ENCODE results near the gene MTAP. TPM values are rescaled to one million over a fixed set of nuclear protein-coding genes. Genes with fewer than 3 reads are reported as not detected.

MTAP gene
- total RNA-seq, 1 experiment from 2014 or later = 102 TPM

- Histone ChIP-seq H3K14ac (ENCODE audit: insufficient read depth, low read length) (no peak overlapping the region), H3K4ac (ENCODE audit: low read depth, low read length) (no peak overlapping the region), H3K4me2 (ENCODE audit: insufficient read depth, insufficient read length, low read length) (no peak overlapping the region), H3T11ph (ENCODE audit: low read length) (no peak overlapping the region), H3K27me3 (ENCODE audit: insufficient read depth, low read length) (no peaks in the 10 kb centered on the region), H4K91ac (ENCODE audit: insufficient read length, low read depth, low read length) (no peak overlapping the region), H3K23me2 (ENCODE audit: insufficient read length, low read depth, low read length, poor library complexity, severe bottlenecking) (no peaks in the 10 kb centered on the region), H2AFZ (ENCODE audit: low read length) (no peak overlapping the region), H3K18ac (ENCODE audit: insufficient read length, low read depth, low read length) (no peak overlapping the region), H3K56ac (ENCODE audit: insufficient read length, low read depth, low read length) (no peak overlapping the region), H2BK20ac (ENCODE audit: low read depth, low read length, poor library complexity, severe bottlenecking) (no peak overlapping the region), H3K9me3 (ENCODE audit: control insufficient read depth, low read depth, low read length) (no peaks in the 10 kb centered on the region), H3K79me2 (ENCODE audit: insufficient read depth, low read length) (no peaks in the 10 kb centered on the region), H3K79me1 (ENCODE audit: insufficient read depth, low read depth, low read length, poor library complexity, severe bottlenecking) (no peaks in the 10 kb centered on the region), H4K5ac (ENCODE audit: insufficient read length, low read depth, low read length) (no peak overlapping the region), H3K9ac (ENCODE audit: extremely low read depth, insufficient read length, low read length) (no peak overlapping the region), H3K4me1 (ENCODE audit: insufficient read depth, low read length) (no peaks in the 10 kb centered on the region), H3K27ac (ENCODE audit: insufficient read length, low read depth, low read length) (no peak overlapping the region), H2BK12ac (ENCODE audit: insufficient read length, low read depth, low read length) (no peak overlapping the region), H2BK5ac (ENCODE audit: insufficient read length, low read length) (no peak overlapping the region), H2AK5ac (ENCODE audit: insufficient read length, low read length) (no peak overlapping the region), H3K23ac (ENCODE audit: insufficient read length, low read depth, low read length) (no peak overlapping the region), H4K8ac (replicated peaks; ENCODE audit: insufficient read length, low read depth, low read length) (no peak overlapping the region), H4K20me1 (ENCODE audit: control insufficient read depth, insufficient read depth, insufficient read length) (no peaks in the 10 kb centered on the region), H2BK120ac (ENCODE audit: low read depth, low read length, poor library complexity, severe bottlenecking) (no peak overlapping the region), H2BK15ac (ENCODE audit: low read depth, low read length) (no peak overlapping the region)
- TF ChIP-seq, protein P1, sequence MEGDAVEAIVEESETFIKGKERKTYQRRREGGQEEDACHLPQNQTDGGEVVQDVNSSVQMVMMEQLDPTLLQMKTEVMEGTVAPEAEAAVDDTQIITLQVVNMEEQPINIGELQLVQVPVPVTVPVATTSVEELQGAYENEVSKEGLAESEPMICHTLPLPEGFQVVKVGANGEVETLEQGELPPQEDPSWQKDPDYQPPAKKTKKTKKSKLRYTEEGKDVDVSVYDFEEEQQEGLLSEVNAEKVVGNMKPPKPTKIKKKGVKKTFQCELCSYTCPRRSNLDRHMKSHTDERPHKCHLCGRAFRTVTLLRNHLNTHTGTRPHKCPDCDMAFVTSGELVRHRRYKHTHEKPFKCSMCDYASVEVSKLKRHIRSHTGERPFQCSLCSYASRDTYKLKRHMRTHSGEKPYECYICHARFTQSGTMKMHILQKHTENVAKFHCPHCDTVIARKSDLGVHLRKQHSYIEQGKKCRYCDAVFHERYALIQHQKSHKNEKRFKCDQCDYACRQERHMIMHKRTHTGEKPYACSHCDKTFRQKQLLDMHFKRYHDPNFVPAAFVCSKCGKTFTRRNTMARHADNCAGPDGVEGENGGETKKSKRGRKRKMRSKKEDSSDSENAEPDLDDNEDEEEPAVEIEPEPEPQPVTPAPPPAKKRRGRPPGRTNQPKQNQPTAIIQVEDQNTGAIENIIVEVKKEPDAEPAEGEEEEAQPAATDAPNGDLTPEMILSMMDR (conservative IDR thresholded peaks at IDR 0.05) = no peak
- Mint-ChIP-seq H3K27me3 (ENCODE audit: low read depth) (no peaks in the 10 kb centered on the region), H3K4me3 (no peak overlapping the region), H3K27ac (no peak overlapping the region), H3K36me3 (ENCODE audit: insufficient read depth in 1 of 3, low read depth in 3 of 3) (peaks cover 12 to 24% (median 20%) of the 10 kb centered on the region in 3 experiments; a peak in 6 of 7 replicates), H3K9me3 (peaks cover 15 to 19% of the 10 kb centered on the region in 2 experiments), H3K4me1 (no peaks in the 10 kb centered on the region)
- no CpG with 5 or more reads among the region's 3 CpGs for WGBS (ENCODE audit: extremely low coverage, insufficient read length, low lambda C conversion rate)
- DNase-seq = no peak
Measured at GRCh38 chr9:21906881-21907280, 104.4 kb downstream of the MTAP start.

Measured in H9 (cell line).